CD4-positive, alpha-beta memory T cell (primary cell): ENCODE data around the gene SLC37A1. TPM values are rescaled to one million over a fixed set of nuclear protein-coding genes. Genes with fewer than 3 reads are reported as not detected.

Experiments
- CTCF ChIA-PET: fragments of 350-600 bp; sonication (Branson Sonifier 250); formaldehyde crosslinking; loops from one replicate; lab custom pipeline; 2021; ENCODE audit warnings: inconsistent platforms; ENCODE audit not compliant: partially characterized antibody; lab: Charles Lee
- POLR2A ChIA-PET: fragments of 350-600 bp; sonication (Branson Sonifier 250); formaldehyde crosslinking; loops from one replicate; lab custom pipeline; 2021; ENCODE audit not compliant: partially characterized antibody; lab: Charles Lee
- DNase-seq, 5 donors: peaks; one replicate each; pipeline versions ENCODE4 v3.0.0 to v3.0.0-alpha.2; 2020 to 2022; ENCODE audit warnings: mixed read lengths in 1 of 5
- H3K27ac ChIP-seq: one replicate; pipeline ENCODE4 v1.7.0; 2013; ENCODE audit warnings: low read depth, low read length
- H3K27me3 ChIP-seq: 2 replicates; pipeline ENCODE4 v1.7.0; 2013; ENCODE audit warnings: mild to moderate bottlenecking, low read length, moderate library complexity; ENCODE audit not compliant: insufficient read depth
- H3K36me3 ChIP-seq: 2 replicates; pipeline ENCODE4 v1.7.0; 2013; ENCODE audit warnings: mild to moderate bottlenecking, low read length, moderate library complexity; ENCODE audit not compliant: insufficient read depth
- H3K4me1 ChIP-seq: 2 replicates; pipeline ENCODE4 v1.7.0; 2013; ENCODE audit warnings: mild to moderate bottlenecking, low read length, moderate library complexity; ENCODE audit not compliant: insufficient read depth
- H3K4me3 ChIP-seq, 2 donors: one replicate each; pipeline ENCODE4 v1.7.0; 2013; ENCODE audit warnings: low read length in 2 of 2, mild to moderate bottlenecking in 1 of 2
- H3K9me3 ChIP-seq, 2 donors: one replicate each; pipeline ENCODE4 v1.7.0; 2013; ENCODE audit warnings: low read length in 2 of 2, control low read depth in 1 of 2; ENCODE audit not compliant: control insufficient read depth in 1 of 2
- H3K27ac Mint-ChIP-seq, 7 donors: one replicate each; pipeline ENCODE4 v1.8.0; 2020 to 2021; ENCODE audit warnings: mixed read lengths in 7 of 7, mild to moderate bottlenecking in 6 of 7, inconsistent platforms in 3 of 7, moderate library complexity in 3 of 7
- H3K27me3 Mint-ChIP-seq, 2 donors: one replicate each; pipeline ENCODE4 v1.8.0; 2020 to 2021; ENCODE audit warnings: mixed read lengths in 2 of 2
- H3K36me3 Mint-ChIP-seq, 2 donors: one replicate each; pipeline ENCODE4 v1.8.0; 2020 to 2021; ENCODE audit warnings: mixed read lengths in 2 of 2, inconsistent platforms in 1 of 2, mild to moderate bottlenecking in 1 of 2
- H3K4me1 Mint-ChIP-seq, 4 donors: one replicate each; pipeline ENCODE4 v1.8.0; 2020 to 2021; ENCODE audit warnings: mixed read lengths in 4 of 4, mild to moderate bottlenecking in 1 of 4
- H3K4me3 Mint-ChIP-seq, 8 donors: one replicate each; pipeline ENCODE4 v1.8.0; 2020 to 2021; ENCODE audit warnings: mixed read lengths in 8 of 8, mild to moderate bottlenecking in 7 of 8, moderate library complexity in 6 of 8, inconsistent platforms in 3 of 8
- H3K9me3 Mint-ChIP-seq, 8 donors: one replicate each; pipeline ENCODE4 v1.8.0; 2020 to 2021; ENCODE audit warnings: mixed read lengths in 8 of 8, mild to moderate bottlenecking in 5 of 8, inconsistent platforms in 3 of 8, moderate library complexity in 1 of 8
- intact Hi-C: fragments of 100-400 bp; cut with micrococcal nuclease; formaldehyde crosslinking; loops from one replicate; pipeline ENCODE4 v1.15.1; 2023
- polyA plus RNA-seq, 2 donors: library from polyadenylated mRNA; unstranded; fragments of 300-500 nt; fragmentation: Illumina TruSeq; gene quantifications; one replicate each; pipeline ENCODE4 v1.2.3, GENCODE V29; 2021
- total RNA-seq, 2 experiments: library from RNA; stranded (reverse); gene quantifications; one replicate each; pipeline ENCODE4 v1.2.3, GENCODE V29; 2021

The SLC37A1 gene
- total and polyA plus RNA-seq, 4 experiments from 2014 or later, result 4.7 to 18.5 (median 12.6) TPM

GRCh38 chr21:42546433-42546832 lies 32.8 kb downstream of the SLC37A1 start:
- Histone ChIP-seq H3K27ac (no peak overlapping the region), H3K36me3 (peaks cover 11% of the 10 kb centered on the region), H3K27me3 (no peaks in the 10 kb centered on the region), H3K4me1 (peaks cover 6% of the 10 kb centered on the region), H3K4me3 (no peak overlapping the region), H3K9me3 (no peaks in the 10 kb centered on the region)
- Mint-ChIP-seq H3K4me1 (peaks cover 0 to 8% (median 5%) of the 10 kb centered on the region in 4 donors), H3K9me3 (no peaks in the 10 kb centered on the region), H3K4me3 (no peak overlapping the region), H3K36me3 (peaks cover 56 to 69% of the 10 kb centered on the region in 2 donors), H3K27me3 (no peaks in the 10 kb centered on the region), H3K27ac (no peak overlapping the region)
- DNase-seq, result no peak
- intact Hi-C loops, result no loop called here
- CTCF ChIA-PET, result no interaction called here
- POLR2A ChIA-PET, result no interaction called here

- ChIA-PET CTCF (no interaction called here), POLR2A (interaction anchor here (1.0 kb wide), 1 partner anchor 20 kb away, joined by 3 read pairs; no protein-coding TSS in a partner anchor)
- H3K4me1 ChIP-seq, result peaks cover 6% of the 10 kb centered on the region
- Mint-ChIP-seq H3K27ac (peak overlapping the region in 1 of 7 donors; percentile 51), H3K27me3 (no peaks in the 10 kb centered on the region), H3K9me3 (no peaks in the 10 kb centered on the region), H3K36me3 (peaks cover 54 to 67% of the 10 kb centered on the region in 2 donors), H3K4me3 (no peak overlapping the region), H3K4me1 (peaks cover 0 to 8% (median 5%) of the 10 kb centered on the region in 4 donors)
- H3K27ac ChIP-seq, result no peak overlapping the region
- intact Hi-C loops, result no loop called here
- H3K9me3 ChIP-seq, result no peaks in the 10 kb centered on the region
- H3K27me3 ChIP-seq, result no peaks in the 10 kb centered on the region
- H3K36me3 ChIP-seq, result peaks cover 11% of the 10 kb centered on the region
- DNase-seq, result no peak
- H3K4me3 ChIP-seq, result no peak overlapping the region
Observed at GRCh38 chr21:42547001-42547905, 33.6 kb downstream of the SLC37A1 start.

GRCh38 chr21:42547906-42548365 lies 34.3 kb downstream of the SLC37A1 start:
- POLR2A ChIA-PET, result interaction anchor here (1.0 kb wide), 1 partner anchor 20 kb away, joined by 3 read pairs; no protein-coding TSS in a partner anchor
- no peak overlapping the region for H3K27ac Mint-ChIP-seq

GRCh38 chr21:42548687-42549406 lies 35.2 kb downstream of the SLC37A1 start:
- no peaks in the 10 kb centered on the region for H3K9me3 ChIP-seq
- CTCF ChIA-PET, result no interaction called here
- H3K4me3 ChIP-seq, result no peak overlapping the region
- no peak overlapping the region for H3K4me3 Mint-ChIP-seq
- H3K36me3 ChIP-seq, result peaks cover 7% of the 10 kb centered on the region
- peaks cover 52 to 62% of the 10 kb centered on the region in 2 donors for H3K36me3 Mint-ChIP-seq
- no peak overlapping the region for H3K27ac ChIP-seq
- POLR2A ChIA-PET, result interaction anchor here (1.0 kb wide), 1 partner anchor 21 kb away, joined by 3 read pairs; no protein-coding TSS in a partner anchor
- peaks cover 6% of the 10 kb centered on the region for H3K4me1 ChIP-seq
- H3K27me3 Mint-ChIP-seq, result no peaks in the 10 kb centered on the region
- H3K27ac Mint-ChIP-seq, result peak overlapping the region in 2 of 7 donors; percentile 42 to 69
- no peaks in the 10 kb centered on the region for H3K9me3 Mint-ChIP-seq
- H3K4me1 Mint-ChIP-seq, result peaks cover 0 to 8% (median 5%) of the 10 kb centered on the region in 4 donors
- intact Hi-C loops, result no loop called here
- no peaks in the 10 kb centered on the region for H3K27me3 ChIP-seq
- no peak for DNase-seq

More at GRCh38 chr21:42547906-42548365, 34.3 kb downstream of the SLC37A1 start:
- Histone ChIP-seq H3K9me3 (no peaks in the 10 kb centered on the region), H3K4me1 (peaks cover 6% of the 10 kb centered on the region), H3K4me3 (no peak overlapping the region), H3K27me3 (no peaks in the 10 kb centered on the region), H3K27ac (no peak overlapping the region), H3K36me3 (peaks cover 11% of the 10 kb centered on the region)
- no peak for DNase-seq
- Mint-ChIP-seq H3K27me3 (no peaks in the 10 kb centered on the region), H3K4me1 (peaks cover 0 to 8% (median 5%) of the 10 kb centered on the region in 4 donors), H3K36me3 (peaks cover 54 to 64% of the 10 kb centered on the region in 2 donors), H3K9me3 (no peaks in the 10 kb centered on the region), H3K4me3 (no peak overlapping the region)
- CTCF ChIA-PET, result no interaction called here
- intact Hi-C loops, result no loop called here

GRCh38 chr21:42550817-42551216 lies 37.2 kb downstream of the SLC37A1 start:
- Mint-ChIP-seq H3K27me3 (no peaks in the 10 kb centered on the region), H3K4me3 (no peak overlapping the region), H3K9me3 (no peaks in the 10 kb centered on the region), H3K4me1 (no peaks in the 10 kb centered on the region), H3K36me3 (peaks cover 55 to 63% of the 10 kb centered on the region in 2 donors), H3K27ac (peak overlapping the region in 3 of 7 donors; percentile 8 to 26 (median 26))
- intact Hi-C loops, result no loop called here
- Histone ChIP-seq H3K4me1 (no peaks in the 10 kb centered on the region), H3K27me3 (no peaks in the 10 kb centered on the region), H3K9me3 (no peaks in the 10 kb centered on the region), H3K36me3 (peaks cover 7% of the 10 kb centered on the region), H3K27ac (no peak overlapping the region), H3K4me3 (no peak overlapping the region)
- CTCF ChIA-PET, result no interaction called here
- DNase-seq, result no peak
- POLR2A ChIA-PET, result no interaction called here

DNA sequence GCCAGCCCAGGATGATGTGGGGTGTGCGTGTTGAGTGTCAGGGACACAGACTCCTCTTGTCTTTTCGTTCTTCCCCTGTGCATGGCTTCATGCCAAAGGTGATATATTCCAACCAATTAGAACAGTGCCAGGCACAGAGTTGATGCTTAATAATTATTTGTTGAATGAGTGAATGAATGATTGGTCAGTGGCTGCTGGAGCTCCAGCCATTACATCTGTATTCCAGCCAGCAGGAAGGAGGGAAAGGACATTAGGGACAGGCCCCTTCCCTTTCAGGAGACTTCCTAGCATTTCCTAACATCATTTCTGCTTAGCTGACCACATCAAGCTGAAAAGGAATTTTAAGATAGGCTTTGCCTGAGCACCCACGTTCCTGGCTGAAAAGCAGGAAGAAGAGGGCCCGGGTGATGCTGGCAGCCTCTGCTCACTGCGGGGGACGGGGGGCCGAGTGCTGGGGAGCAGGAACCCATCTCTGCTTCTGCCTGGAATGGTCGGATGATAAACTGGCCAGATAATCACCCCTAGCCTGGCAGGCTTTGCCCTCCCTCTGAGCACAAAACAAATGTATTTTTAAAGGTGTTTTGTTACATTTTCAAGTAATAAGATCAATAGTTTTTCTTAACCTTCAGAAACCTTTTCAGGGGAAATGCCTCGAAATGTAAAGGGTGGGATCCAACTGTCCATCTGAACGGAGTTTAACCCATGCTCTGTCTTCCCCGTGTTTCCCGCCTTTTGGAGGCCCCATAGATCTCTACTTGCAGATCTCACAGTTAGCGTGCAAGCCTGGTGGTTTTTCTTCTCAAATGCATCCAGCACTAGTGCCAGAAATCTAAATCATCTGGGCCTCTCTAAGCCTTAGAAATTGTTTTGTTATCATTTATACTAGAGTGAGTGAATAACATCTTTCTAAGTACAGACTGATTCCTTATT lies 39.0 kb downstream of the SLC37A1 start:
- no peaks in the 10 kb centered on the region for H3K4me1 ChIP-seq
- no peaks in the 10 kb centered on the region for H3K9me3 Mint-ChIP-seq
- POLR2A ChIA-PET, result no interaction called here
- no peaks in the 10 kb centered on the region for H3K9me3 ChIP-seq
- H3K27me3 ChIP-seq, result no peaks in the 10 kb centered on the region
- no peak overlapping the region for H3K27ac Mint-ChIP-seq
- no peak for DNase-seq
- peaks cover 7% of the 10 kb centered on the region for H3K36me3 ChIP-seq
- H3K36me3 Mint-ChIP-seq, result peaks cover 53 to 65% of the 10 kb centered on the region in 2 donors
- CTCF ChIA-PET, result no interaction called here
- no peak overlapping the region for H3K27ac ChIP-seq
- no peaks in the 10 kb centered on the region for H3K27me3 Mint-ChIP-seq
- intact Hi-C loops, result no loop called here
- no peak overlapping the region for H3K4me3 ChIP-seq
- no peak overlapping the region for H3K4me3 Mint-ChIP-seq
- H3K4me1 Mint-ChIP-seq, result no peaks in the 10 kb centered on the region
